GM04504 (cell line): ENCODE data around the gene ZNF579.

Source experiments
- DNase-seq: peaks from one replicate; pipeline ENCODE4 v3.0.0-alpha.2; 2012; ENCODE audit warnings: low read depth

Gene ZNF579

DNA sequence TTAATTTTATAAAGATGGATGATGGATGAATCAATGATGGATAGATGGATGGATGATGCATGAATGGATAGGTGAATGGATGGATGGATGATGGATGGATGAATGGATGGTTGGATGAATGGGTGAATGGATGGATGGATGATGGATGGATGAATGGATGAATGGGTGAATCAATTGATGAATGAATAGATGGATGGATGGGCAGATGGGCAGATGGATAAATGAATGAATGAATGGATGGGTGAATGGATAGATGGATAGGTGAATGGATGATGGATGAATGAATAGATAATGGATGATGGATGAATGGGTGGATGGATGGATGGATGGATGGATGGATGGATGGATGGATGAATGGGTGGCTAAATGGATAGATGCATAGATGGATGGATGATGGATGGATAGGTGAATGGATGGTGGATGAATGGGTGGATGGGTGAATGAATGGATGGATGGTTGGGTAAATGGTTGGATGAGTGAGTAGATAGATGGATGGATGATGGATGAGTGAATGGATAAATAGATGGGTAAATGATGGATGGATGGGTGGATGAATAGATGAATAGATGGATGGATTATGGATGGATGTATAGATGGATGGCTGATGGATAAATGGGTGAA lies 12.8 kb downstream of the ZNF579 start:
- DNase-seq, result no peak

DNA sequence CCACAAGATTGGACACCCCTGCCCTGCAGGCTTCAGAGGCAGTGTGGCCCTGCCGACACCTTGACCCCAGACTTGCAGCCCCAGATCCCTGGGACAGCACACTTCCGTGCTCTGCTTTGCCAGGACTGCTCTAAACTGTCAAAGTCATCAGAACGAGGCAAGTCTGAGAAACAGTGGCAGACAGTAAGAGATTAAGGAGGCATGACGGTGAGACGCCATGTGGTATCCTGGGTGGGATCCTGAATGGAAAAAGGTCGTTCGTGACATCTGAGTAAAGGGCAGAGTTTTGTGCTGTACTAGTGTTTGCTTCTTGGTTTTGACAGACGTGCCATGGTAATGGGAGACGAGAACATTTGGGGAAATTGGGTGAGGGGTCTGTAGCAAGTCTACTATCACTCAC lies 13.8 kb downstream of the ZNF579 start:
- no peak for DNase-seq

- no peak for DNase-seq
These were observed 17.4 kb downstream of the ZNF579 start for GRCh38 chr19:55563261-55563690.

GRCh38 chr19:55559684-55560083 lies 21.0 kb downstream of the ZNF579 start:
- DNase-seq, result no peak

DNA sequence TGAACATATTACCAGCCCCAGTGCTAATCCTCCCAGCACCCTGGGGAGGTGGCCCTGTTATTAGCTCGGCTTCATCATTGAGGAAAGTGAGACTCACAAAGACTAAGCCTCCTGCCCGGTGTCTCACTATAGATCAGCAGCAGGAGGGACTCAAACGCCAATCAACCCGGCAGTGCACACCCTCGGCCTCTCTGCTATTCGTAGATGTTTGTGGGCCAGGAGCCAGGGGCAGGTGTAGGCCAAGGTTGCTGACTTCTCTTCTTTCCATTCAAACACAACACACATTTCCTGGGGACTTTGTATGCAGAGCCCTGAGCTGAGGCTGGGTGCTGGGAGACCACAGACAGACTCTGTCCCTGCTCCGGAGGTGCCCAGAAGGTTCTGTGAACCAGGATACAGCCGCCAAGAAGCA lies 25.9 kb downstream of the ZNF579 start:
- no peak for DNase-seq

- no peak for DNase-seq
These were observed 26.3 kb downstream of the ZNF579 start for GRCh38 chr19:55554302-55554701.

GRCh38 chr19:55553217-55554182 lies 27.1 kb downstream of the ZNF579 start:
- DNase-seq, result no peak

DNA sequence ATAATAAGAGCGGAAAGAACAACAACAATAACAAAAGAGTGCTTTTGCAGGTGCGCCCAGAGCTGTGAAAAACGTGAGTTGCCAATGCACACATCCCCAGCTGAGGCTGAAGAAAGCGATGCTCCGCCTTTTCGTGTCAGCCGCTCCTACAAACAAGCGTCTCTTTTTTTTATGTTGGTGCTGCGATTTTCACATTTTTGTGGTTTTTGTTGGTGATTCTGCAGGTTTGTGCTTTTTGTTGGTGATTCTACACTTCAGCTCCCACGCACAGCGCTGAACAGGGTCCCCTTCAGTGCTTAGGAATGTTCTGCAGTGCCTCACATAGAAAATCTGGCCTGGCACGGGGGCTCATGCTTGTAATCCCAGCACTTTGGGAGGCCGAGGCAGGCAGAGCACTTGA lies 28.0 kb downstream of the ZNF579 start:
- peak; percentile 69 for DNase-seq

DNA sequence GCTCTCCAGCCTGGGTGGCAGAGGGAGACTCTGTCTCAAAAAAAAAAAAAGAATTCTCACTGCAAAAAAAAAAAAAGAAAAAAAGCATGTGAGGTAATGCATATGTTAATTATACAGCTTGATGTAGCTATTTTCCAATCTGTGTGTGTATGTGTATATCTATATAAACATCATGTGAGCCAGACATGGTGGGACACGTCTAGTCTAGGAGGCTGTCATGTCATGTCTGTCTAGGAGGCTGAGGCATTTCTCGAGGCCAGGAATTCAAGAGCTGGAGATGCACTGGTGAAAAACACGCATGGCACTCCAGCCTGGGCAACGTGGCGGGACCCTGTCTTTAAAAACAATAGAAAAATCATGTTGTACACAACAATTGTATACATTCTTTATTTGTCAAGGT lies 28.4 kb downstream of the ZNF579 start:
- no peak for DNase-seq

DNA sequence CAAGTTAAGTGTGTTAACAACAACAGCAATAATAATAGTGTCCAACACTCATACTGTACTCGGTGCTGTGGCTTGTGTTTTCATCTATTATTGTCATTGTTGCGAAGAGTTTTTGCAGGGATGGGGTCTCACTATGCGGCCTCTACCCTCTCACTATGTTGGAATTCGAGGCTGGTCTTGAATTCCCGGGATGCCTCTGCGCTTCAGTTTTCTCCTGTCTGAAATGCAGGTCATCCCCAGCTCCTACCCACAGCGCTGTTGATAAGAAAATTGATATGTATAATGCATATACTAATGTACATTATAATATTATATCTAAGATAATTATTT lies 30.4 kb downstream of the ZNF579 start:
- no peak for DNase-seq

DNA sequence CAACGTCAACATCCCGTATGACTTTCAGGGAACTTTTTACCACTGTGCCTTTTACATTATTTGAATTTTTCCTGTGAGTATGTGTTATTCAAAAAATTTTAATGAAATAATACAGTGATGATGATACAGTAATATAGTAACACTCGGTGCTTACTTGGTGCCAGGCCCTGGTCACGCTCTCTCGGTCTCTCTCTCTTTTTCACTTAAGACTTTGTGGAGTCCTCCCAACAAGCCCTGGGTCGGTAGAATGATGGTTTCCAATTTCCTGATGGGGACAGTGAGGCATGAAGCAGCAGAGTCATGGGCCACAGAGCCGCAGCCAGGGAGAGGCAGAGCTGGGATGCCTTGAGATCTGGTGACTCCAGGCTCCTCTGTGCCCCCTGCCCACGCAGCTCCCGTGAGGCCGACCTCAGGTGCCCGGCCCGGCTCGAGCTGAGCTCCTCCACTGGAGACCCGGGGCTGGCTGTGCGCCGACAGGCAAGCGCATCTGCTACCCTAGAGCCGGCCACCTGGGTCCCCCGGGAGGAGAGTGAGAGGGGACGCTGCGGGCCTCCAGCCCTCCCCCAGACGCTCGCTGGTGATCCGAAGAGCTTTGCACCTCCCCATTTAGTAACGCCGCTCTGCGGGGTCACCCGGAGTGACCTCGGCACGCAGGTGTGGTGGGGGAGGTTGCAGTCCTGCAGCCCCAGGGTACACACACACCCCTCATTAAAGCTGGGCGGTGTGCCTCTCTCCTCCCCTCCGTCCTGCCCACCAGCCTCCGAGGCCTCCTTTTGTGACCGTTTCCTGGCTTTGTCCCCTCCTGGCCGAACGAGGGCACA lies 30.9 kb downstream of the ZNF579 start:
- peak; percentile 76 for DNase-seq

DNA sequence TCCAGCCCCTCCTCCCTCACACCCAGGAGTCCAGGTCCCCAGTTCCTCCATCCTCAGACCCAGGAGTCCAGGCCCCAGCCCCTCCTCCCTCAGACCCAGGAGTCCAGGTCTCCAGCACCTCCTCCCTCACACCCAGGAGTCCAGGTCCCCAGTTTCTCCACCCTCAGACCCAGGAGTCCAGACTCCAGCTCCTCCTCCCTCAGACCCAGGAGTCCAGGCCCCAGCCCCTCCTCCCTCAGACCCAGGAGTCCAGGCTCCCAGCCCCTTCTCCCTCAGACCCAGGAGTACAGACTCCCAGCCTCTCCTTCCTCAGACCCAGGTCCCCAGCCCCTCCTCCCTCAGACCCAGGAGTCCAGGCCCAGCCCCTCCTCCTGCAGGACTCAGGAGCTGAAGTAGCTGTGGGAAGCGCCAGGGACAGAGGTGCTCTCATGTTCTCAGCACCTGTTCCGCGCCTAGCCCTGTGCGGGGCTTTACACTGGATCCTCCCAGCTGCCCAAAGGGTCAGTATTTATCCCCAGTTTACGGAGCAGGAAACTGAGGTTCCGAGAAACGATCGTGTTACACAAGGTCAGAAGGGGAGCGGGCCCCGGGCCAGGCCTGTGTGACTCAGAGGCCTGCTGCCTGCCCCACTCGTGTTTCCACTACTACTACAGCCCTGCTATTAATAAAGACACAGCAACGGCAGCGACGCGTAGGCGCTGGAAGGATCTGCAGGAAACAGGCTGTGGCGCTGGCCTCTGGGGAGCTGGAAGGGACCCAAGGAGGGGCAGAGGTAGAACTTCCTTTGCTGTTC lies 33.6 kb downstream of the ZNF579 start:
- no peak for DNase-seq

DNA sequence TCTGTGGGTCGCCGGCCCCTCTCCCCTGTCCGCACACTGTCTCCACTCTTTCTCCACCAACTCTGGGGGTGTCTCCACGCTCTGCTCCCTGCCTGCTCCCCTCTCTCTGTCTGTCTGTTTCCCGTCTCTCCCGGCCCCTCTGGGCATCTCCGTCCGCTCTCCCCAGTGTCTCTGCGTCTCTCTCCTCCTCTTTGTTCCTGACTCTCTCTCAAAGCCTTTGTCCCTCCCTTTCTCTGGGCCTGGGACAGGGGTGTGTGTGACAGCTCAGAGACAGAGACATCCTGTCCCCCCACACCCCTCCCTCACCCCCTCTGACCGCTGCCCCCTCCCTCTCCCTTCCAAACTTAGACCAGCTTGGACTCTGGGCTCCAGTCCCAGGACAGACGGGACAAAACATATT lies 34.6 kb downstream of the ZNF579 start:
- DNase-seq, result no peak

- no peak for DNase-seq
These were observed 35.2 kb downstream of the ZNF579 start, which contains the start of gene SBK3 for GRCh38 chr19:55545443-55545842. Gene SBK3, minus strand, starts transcription at chr19:55545543. Its CDS starts 0 bp downstream, at chr19:55545543.

- no peak for DNase-seq
These were observed 35.7 kb downstream of the ZNF579 start for GRCh38 chr19:55544776-55545439.

- DNase-seq, result no peak
These were observed 36.6 kb downstream of the ZNF579 start for GRCh38 chr19:55544014-55544413.

GRCh38 chr19:55543567-55543966 lies 37.1 kb downstream of the ZNF579 start:
- no peak for DNase-seq

- DNase-seq, result no peak
These were observed 38.3 kb downstream of the ZNF579 start for GRCh38 chr19:55542292-55542855.

- DNase-seq, result no peak
These were observed 39.6 kb downstream of the ZNF579 start for GRCh38 chr19:55541091-55541490.

DNA sequence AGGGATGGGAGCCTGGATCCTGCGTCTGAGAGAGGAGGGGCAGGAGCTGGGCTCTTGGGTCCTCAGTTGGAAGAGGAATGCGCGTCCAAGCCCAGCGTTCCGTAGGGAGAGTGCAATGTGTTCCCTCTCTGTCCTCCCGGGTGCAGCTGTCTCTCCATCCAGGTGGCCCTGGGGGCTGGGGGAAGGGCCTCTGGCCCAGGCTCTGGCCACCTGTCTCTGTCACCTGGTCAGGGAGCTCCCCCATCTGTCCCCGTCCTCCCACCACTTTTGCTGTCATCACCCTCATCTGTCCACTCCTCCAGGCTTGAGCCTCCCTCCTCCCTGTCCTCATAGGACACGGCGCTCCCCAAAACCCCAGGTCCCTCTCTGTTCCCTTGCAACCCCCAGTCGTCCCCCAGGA lies 40.0 kb downstream of the ZNF579 start:
- no peak for DNase-seq
